GM18867 (cell line): ENCODE data around the gene UBE3B.

ENCODE experiments used
- ATAC-seq: cut with Tn5 transposase; IDR thresholded peaks from one replicate; pipeline ENCODE4 v1.9.1; 2021; ENCODE audit warnings: mild to moderate bottlenecking, moderate library complexity; ENCODE audit not compliant: unreplicated experiment

Gene UBE3B

DNA sequence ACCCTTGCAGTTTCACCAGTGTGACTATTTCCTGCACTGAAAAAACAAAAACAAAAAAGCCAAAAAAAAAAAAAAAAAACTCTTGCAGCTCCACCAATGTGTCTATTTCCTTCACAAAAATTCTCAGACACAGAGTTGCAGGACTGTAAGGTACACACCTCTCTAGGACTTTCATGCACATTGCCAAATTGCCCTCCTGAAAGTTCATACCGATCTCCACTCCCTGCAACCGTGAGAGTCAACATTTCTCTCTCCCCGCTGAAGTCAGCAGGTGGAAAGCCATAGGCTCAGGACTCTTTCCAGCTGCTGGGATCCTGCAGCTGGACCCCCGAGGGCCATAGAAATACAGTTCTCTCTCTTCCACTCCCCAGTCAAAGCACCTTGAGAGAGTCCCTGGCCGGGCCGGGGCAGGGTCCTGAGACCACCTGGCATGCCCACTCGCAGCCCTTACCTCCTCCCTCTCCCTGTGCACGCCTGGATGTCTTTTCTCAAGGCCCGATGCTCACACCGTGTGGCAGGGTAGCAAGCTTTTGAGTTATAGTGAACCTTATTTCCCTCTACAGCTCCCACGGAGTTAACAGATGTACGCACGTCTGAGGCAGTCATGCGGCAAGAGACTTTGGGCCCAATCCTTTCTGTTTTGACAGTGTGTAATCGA, 72.3 kb downstream of the UBE3B start:
- no peak for ATAC-seq

DNA sequence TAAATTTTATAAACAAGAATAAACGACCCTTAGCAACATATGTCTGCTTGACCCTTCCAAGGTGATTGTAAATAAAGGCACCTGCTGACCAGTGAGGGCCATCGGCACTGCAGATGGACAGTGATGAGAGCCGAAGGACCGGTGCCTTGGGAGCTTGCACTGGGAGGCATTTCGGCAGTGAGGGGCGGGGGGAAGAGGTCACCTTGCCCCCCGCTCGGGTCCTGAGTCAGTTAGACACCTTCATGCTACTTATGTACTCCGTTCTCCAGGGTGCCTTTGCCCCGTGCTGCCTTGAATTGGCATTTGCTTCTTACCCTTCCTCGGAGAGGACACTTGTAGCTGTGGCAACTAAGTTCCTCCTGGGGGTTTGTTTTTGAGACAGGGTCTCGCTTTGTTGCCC, 72.8 kb downstream of the UBE3B start:
- no peak for ATAC-seq

DNA sequence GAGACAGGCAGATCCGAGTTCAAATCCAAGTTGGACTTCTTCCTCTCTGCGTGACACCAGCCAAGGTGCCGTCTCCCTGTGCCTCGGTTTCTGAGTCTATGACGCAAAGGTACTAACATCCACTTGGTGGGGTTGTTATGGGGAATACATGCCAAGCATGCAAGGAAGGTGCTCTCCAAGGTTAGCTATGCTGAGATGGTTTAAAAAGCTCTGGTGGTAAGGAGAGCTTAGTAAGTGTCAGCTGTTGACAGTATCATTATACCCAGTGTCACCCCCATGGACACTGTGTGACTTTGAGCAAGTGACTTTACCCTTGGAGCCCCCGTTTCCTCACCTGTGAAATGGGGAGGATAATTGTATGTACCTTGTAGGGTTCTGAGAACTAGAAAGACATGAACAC, 73.7 kb downstream of the UBE3B start:
- ATAC-seq, result no peak

DNA sequence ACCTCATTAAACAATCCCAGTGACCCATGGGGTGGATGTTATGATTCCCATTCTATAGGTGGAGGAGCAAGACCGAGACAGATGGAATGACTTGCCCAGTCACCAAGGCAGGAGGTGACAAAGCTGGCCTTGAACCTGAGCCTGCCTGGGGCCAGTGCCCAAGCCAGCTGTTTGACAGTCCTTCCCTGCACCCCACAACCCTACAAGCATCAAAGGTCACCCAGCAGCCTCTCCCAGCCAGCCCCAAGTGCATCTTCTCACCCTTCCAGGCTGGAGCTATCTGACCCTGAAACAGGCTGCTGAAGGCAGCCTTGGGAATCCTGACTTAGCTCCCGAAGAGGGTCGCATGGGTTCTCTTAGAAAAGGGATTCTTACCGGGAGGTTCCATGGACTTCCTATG, 75.5 kb downstream of the UBE3B start:
- no peak for ATAC-seq

DNA sequence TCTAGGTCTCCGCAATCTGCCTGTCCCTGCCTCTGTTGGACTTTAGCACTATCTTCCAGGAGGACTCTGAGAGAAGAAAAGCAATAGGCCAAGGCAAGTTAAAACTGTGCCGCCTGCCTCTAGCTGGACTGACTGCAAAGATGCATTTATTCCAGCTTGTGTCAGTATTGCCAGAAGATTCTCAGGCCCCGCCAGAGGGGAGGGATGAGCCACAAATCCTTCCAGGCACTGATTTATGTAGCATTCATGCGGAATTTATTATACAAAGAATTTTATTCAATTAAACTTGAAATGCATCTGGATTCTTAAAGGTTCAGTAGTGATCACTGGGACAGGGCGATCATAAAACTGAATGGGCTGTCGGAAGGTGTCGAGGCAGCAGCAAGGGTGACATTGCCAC, 76.0 kb downstream of the UBE3B start:
- no peak for ATAC-seq

DNA sequence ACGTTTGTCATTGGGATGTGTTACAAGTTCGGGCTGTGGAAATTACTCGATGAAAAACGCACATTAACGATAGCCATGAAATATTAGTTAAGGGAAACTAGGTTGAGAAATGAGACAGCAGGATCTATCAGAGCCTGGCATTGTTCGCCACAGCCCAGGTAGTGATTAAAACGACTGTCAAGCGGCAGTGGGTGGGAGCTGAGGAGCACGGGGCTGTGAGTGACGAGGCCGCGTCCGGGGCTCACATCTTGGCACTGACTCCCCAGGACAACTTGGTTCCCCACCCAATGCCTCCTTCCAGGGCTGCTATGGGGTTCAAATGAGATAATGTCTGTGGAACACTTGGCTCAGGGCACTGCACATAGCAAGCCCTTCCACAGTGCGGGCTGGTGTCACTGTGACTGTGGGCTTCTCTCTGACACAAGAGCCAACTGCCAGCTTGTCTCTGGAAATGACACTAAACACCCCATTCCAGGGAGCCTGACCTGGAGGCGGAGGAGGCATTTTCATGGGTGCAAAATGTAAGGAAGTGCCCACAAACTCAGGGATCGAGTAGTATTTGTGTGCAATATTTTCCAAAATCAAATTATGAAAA, 76.6 kb downstream of the UBE3B start:
- ATAC-seq, result no peak

DNA sequence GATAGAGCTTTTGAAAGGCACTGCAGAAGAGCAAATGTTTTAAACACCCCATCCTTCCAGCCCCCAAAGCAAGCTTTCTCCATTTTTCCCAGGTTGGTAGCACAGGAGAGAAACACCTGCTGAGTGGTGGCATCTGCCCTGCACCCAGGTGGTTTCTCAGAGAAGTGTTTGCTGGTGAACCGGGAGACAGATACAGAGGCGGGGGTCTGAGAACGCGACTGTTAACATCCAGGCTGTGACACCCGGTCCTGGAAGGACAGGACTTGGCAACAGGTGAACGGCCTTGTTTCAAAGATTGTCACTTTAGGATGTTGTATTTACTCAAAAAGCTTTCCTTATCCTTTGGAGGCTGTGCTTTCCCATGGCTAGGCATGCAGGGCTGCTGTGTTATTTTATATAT, 77.3 kb downstream of the UBE3B start:
- no peak for ATAC-seq

DNA sequence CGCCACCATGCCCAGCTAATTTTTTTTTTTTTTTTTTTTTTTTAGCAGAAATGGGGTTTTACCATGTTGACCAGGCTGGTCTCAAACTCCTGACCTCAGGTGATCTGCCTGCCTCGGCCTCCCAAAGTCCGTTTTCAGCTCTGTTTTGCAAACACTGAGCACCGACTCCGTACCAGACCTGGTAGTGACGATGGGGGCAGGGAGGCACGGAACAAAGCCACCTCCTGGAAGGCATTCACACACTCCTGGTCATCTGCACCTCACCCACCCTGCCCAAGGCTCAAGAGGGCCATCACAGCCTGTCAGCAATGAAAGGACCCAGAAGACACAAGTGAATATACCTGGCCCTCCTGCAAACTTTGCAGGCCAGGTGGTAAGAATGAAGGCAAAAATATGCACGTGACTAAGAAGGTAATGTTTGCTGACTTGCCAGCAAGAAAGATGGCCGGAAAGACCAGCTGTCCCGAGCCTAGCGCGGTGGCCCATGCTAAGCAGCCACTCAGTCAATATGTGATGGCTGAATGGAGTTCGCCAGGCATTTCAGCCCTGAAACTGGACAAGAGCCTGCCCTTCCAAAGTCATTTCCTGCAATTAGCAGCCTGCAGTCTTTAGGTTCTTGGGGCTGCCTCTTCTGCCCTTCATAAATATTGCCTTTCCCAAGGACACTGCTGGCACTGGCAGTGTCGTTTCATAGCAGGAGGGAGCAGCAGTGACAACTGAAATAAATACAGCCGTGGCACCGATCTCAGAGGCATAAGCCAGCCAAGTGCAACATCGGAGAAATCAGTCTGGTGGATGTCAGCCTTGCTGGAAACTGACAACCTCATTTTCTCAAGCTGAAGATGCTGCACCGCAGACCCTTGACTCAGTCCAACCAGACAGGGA, 78.2 kb downstream of the UBE3B start:
- ATAC-seq, result no peak

DNA sequence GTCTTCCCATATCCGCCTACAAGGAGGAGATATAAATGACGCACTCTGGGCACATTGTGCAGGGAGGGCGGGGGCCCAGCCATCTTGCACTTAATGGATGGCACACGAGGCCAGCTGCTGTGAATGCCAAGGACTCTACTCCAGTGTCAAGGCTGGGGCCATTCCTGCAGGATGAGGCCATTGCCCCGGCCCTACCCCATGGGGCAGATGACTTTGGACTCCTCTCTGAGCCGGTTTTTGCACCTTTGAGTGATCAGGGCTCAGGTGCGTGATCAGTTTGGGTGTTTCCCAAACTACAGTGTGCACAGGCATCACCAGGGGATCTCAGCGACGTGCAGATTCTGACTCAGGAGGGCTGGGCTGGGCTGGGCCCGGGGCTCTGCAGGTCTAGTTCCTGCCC, 79.8 kb downstream of the UBE3B start:
- no peak for ATAC-seq

DNA sequence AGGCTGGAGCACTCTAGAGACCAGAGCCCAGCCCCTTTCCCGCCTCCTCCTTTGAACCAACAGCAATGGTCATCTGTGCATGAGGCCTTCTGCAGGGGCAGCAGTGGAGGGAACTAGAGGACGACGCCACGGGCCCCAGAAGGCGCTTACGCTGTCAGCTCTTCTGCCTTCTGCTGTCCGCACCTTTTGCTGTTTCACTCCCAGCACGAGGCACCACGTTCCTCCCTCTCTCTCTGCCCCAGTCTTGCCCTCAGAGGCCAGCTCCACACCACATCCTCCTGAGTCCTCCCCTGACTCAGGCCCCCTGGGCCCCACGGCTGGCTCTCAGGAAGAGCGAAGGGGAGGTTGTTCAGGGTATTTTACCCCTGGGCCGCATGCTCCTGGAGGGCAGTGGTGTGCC, 80.4 kb downstream of the UBE3B start:
- ATAC-seq, result no peak

DNA sequence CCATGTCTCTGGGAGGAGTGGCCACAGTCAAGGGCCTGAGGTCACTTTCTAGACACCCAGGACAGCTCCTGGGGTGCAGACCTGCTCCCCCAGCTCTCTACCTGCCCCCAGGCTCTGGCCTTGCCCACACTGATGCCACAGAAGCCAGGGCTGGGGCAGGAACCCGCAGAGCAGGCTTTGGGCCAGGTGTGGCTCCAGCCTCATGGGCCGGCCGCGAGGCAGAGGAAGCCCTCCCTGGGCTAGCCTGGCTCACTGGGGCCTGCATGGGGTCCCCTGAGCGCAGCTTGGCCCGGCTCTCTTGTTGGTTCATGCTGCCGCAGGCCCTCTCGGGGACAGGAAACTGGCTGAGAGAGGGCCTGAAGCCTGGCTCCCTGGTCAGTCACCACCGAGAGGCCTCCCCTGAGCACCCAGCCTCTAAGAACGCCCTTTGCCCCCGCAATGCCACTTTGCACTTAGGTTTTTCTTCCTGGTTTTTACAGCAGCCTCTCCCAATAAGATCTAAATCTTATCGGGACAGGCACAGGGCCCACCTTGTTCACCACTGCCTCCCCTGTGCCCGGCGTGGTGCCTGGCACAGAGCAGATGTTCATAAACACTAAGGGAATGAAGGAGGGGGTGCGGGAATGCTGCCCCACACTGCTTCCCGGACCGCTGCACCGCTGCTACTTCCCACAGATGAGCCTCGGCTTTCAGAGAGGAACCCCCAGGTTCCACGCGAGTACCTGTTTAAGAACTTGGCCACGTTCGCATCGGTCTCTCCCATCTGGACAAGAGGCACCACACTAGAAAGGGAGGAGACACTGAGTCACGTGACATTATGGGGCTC, 81.2 kb downstream of the UBE3B start:
- ATAC-seq, result no peak

DNA sequence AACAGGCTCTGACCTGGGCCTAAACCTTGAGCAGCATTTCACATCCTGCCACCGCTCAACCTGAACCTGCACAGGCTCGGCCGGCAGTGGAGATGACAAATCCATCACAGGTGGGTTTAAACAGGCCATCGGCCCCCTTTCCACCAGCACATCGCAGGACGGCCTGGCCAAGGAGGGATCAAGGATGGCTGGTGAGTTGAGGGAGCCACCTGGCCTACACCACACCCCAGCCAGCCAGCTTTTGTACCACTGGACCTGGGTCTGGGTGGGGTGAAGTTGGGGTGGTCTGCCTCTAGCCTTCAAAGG, 81.7 kb downstream of the UBE3B start:
- ATAC-seq, result no peak

DNA sequence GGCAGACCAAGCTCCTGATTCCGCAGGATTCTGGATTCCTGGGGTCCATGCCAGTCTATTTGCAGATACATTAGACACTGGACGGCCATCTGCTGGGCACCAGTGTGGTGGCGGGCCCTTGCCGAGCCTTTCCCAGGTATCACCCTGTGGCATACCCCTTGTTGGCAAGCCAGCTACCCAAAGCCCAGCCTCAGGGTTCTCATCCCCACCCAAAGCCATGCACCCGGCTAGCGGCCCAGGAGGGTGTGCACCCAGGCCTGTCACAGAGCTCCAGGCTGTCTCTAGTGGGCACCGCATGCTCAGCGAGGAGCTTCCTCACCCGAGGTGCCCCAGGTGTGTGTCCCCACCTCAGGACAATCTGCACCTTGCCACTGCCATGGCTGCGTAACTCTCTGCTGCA, 82.2 kb downstream of the UBE3B start:
- ATAC-seq, result no peak

DNA sequence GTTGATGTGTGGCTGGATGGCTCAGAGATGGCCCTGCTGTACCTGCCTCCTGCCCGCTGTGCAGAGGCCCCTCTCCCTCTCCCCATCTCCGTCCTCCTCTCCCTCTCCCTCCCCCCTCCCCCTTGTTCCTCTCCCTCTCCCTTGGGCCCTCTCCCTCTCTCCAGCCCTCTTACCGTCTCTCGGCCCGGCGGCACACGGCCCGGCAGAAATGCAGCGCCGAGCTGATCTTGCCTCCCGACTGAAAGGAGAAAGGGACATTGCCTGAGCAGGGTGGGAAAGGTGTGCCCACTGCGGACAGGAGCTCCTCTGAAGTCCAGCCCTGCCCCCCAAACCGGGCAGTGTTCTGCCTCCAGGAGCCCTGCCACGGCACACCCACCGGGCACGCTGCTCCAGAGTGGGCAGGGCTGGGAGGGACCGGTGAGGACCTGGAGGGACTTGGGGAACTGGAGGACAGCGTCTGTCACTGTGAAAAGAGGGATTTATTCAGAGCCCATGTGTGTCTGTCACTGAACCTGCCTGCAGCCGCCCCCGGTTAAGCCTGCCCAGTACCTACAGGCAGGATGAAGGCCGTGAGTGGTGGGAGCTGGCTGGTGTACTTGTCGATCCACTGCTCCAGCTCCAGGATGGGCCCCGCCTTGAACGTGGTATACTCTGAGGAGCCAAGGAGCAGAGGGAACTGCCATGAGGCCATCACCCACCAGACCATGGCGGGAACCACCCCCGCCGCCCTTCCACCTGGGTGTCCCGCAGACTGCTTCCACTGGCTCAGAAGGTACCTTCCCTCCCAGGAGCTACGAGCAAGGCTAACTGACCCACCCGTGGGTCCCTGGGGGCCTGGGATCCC, 83.7 kb downstream of the UBE3B start:
- no peak for ATAC-seq

DNA sequence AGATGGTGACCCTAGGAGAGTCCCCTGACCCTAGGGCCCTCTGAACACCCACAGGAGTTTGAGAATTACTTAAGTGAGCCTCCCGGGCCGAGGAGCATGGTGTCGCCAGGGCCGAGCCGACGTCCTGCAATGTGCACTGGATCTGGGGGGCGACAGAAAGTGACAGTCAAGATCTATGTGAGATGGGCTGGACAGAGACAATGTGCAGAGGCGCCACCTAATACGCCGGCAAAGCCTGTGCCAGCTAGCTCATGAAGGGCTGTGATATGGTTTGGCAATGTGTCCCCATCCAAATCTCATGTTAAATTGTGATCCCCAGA, 84.2 kb downstream of the UBE3B start:
- no peak for ATAC-seq

DNA sequence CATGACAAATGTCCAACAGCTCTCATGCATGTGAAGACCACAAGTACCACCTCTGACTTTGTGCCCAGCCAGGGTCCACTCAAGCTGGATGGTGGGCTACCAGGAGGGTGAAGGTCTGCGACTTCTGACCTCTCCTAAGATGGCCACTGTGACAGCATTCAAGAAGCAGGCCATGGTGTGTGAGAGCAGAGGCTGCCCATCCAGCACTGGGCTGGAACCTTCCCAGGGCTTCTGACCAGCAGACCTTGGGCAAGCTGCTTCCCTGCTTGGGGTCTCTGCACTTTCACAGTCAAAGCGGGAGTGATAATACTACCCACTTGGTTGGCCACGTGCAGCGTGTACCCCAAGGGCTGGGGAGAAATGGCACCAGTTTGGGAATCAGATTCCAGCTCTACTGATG, 85.4 kb downstream of the UBE3B start:
- ATAC-seq, result no peak

DNA sequence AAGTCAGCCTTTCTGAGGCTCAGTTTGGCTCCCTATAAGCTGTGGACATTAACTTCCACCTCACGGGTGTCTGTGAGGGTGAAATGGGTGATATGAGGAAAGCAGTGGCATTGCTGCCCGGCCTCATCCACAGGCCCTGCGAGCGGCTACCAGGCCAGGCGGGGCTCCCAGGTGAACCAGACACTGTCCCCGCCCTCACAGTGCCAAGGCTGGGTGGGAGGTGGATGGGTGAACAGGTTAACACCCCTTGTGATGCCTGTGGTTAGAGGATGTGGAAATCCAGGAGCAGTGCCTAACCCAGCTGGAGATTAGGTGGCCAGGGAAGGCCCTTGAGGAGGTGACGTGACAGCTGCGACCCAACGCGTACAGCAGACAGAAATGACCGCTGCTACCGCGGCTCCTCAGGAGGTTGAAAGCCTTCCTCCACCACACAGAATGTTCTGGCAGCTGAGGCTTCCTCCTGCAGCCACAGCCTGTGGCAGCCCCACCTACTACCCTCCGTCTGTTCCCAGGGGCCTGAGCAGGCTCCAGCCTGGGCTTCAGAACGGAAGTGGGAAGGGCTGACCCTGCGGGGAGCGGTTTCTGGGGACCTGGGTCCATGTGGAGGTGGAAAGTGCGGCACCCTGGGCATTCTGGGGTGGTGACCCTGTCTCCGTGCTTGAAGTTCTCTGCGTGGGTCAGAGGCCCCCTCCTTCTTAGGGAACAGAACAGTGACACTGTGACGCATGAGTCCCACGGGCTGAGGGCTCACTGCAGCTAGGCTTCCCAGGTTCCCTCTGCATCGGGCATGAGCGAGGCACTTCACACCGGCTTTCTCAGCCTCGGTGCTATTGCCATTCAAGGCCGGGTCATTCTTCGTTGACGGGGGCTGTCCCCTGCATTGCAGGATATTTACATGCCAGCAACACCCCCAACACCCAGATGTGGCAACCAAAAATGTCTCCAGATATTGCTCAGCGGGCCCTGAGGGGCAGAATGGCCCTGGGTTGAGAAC, 86.2 kb downstream of the UBE3B start:
- no peak for ATAC-seq

DNA sequence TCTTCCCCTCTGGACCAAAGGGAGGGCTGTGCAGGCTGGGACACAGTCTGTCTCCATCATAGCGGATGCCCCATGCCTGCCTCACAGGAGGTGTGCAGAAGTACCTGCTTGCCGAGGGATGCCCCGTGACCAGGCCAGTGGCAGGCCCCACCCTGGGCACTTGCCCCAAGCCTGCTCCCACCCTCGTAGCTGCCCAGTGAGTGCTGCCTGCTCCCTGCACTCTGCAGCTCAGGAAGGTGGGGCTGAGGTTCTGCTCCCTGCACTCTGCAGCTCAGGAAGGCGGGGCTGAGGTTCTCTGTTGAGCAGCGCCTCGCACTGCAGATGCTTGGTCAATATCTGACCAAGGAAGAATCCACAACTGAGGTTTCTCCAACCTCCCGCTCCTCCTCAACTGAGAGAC, 89.0 kb downstream of the UBE3B start:
- no peak for ATAC-seq

DNA sequence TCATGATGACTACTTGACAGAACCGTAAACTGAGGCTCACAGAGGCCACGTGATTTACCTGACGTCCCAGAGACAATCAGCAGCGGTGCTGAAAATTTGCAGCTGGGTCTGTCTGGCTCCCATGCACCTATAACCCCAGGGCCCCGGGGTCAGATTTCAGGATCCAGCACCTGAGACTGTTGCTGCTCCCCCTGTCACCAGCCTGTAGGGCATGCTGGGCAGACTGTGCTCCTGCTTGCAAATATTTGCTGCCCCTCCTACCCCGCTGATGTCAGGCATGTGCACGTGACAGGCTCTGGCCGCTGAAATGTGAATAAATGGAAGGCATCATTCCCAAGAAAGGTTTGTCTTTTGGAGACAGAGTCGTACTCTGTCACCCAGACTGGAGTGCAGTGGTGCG, 89.9 kb downstream of the UBE3B start:
- no peak for ATAC-seq

DNA sequence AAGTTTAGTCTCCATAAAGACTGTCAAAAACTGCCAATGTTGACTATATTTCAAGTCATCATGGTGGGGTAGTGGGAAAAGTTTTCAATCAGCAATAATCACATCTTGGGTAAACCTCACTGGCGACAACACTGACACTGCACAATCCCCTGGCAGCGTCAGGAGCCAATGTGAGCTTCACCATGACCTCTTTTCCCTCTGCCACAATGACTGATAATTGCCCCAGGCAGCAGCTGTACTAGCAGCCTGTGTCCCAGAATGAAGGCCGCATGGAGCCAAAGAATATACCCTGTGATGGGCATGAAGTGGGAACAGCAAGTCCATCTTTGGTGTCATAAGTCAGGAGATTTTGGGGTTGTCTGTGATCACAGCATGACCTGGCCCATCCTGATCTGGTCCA, 90.5 kb downstream of the UBE3B start:
- ATAC-seq, result no peak
